WTC11 (cell line): ENCODE data around the gene ATP2B2. TPM values are rescaled to one million over a fixed set of nuclear protein-coding genes. Genes with fewer than 3 reads are reported as not detected.

ENCODE experiments used
- ATAC-seq: fragments of 200-7000 bp; cut with Tn5 transposase; 2 replicates; pipeline ENCODE4 v1.10.0; 2021; ENCODE audit warnings: mild to moderate bottlenecking, moderate library complexity
- CTCF ChIA-PET: fragments of 300-600 bp; sonication (Branson Sonifier 250); formaldehyde crosslinking; loops from one replicate; lab custom pipeline; 2021; ENCODE audit warnings: antibody characterized with exemption; lab: Charles Lee
- POLR2A ChIA-PET: fragments of 350-600 bp; sonication (Branson Sonifier 250); formaldehyde crosslinking; loops from one replicate; lab custom pipeline; 2021; ENCODE audit warnings: antibody characterized with exemption; lab: Charles Lee
- DNase-seq: peaks from one replicate; pipeline ENCODE4 v3.0.0; 2021; ENCODE audit warnings: low spot score
- H3K27ac Mint-ChIP-seq: 2 replicates; pipeline ENCODE4 v1.8.0; 2021; ENCODE audit warnings: mixed read lengths
- H3K27me3 Mint-ChIP-seq: 2 replicates; pipeline ENCODE4 v1.8.0; 2021; ENCODE audit warnings: low read depth, mild to moderate bottlenecking, moderate library complexity, mixed read lengths
- H3K36me3 Mint-ChIP-seq: 2 replicates; pipeline ENCODE4 v1.8.0; 2021; ENCODE audit warnings: mixed read lengths
- H3K4me1 Mint-ChIP-seq: 2 replicates; pipeline ENCODE4 v1.8.0; 2022; ENCODE audit warnings: mixed read lengths
- H3K4me3 Mint-ChIP-seq: 2 replicates; pipeline ENCODE4 v1.8.0; 2021; ENCODE audit warnings: mild to moderate bottlenecking, moderate library complexity, mixed read lengths
- H3K9me3 Mint-ChIP-seq: 2 replicates; pipeline ENCODE4 v1.8.0; 2021; ENCODE audit warnings: mixed read lengths
- CREM ChIP-seq: sonication (generic); formaldehyde crosslinking; IDR thresholded peaks from 2 replicates; pipeline ENCODE4 v1.8.1; 2022; ENCODE audit warnings: mild to moderate bottlenecking, missing genetic modification reagents, moderate library complexity
- E2F4 ChIP-seq: sonication (generic); formaldehyde crosslinking; IDR thresholded peaks from 2 replicates; pipeline ENCODE4 v1.8.1; 2022; ENCODE audit warnings: low read depth, mild to moderate bottlenecking, moderate library complexity, missing genetic modification reagents, borderline replicate concordance
- ELF4 ChIP-seq: sonication (generic); formaldehyde crosslinking; IDR thresholded peaks from 2 replicates; pipeline ENCODE4 v1.8.1; 2022; ENCODE audit warnings: low read depth, mild to moderate bottlenecking, moderate library complexity, missing genetic modification reagents
- GTF2I ChIP-seq: fragments of 250-450 bp; sonication (Bioruptor Pico); conservative IDR thresholded peaks from 2 replicates; pipeline ENCODE4 v1.4.0; 2021; ENCODE audit warnings: mild to moderate bottlenecking
- KAT7 ChIP-seq: sonication (generic); formaldehyde crosslinking; IDR thresholded peaks from 2 replicates; pipeline ENCODE4 v1.8.1; 2023; ENCODE audit warnings: missing genetic modification reagents, mild to moderate bottlenecking, borderline replicate concordance
- MLX ChIP-seq: sonication (generic); formaldehyde crosslinking; IDR thresholded peaks from 2 replicates; pipeline ENCODE4 v1.8.1; 2023; ENCODE audit warnings: mild to moderate bottlenecking, missing genetic modification reagents, moderate library complexity
- NFATC4 ChIP-seq: fragments of 250-450 bp; sonication (Bioruptor Pico); IDR thresholded peaks from 2 replicates; pipeline ENCODE4 v1.9.0; 2021; ENCODE audit warnings: mild to moderate bottlenecking
- NR2C2 ChIP-seq: sonication (generic); formaldehyde crosslinking; IDR thresholded peaks from 2 replicates; pipeline ENCODE4 v1.8.0; 2022; ENCODE audit warnings: mild to moderate bottlenecking, missing genetic modification reagents
- PREB ChIP-seq: sonication (generic); formaldehyde crosslinking; IDR thresholded peaks from 2 replicates; pipeline ENCODE4 v1.8.1; 2022; ENCODE audit warnings: mild to moderate bottlenecking, missing genetic modification reagents, moderate library complexity, borderline replicate concordance
- SMAD3 ChIP-seq: sonication (generic); formaldehyde crosslinking; IDR thresholded peaks from 2 replicates; pipeline ENCODE4 v1.8.0; 2022; ENCODE audit warnings: missing genetic modification reagents, mild to moderate bottlenecking, borderline replicate concordance
- STAT6 ChIP-seq: sonication (generic); formaldehyde crosslinking; conservative IDR thresholded peaks from 2 replicates; pipeline ENCODE4 v1.8.1; 2023; ENCODE audit warnings: mild to moderate bottlenecking, low read depth, missing genetic modification reagents, moderate library complexity
- TEAD4 ChIP-seq: sonication (generic); formaldehyde crosslinking; IDR thresholded peaks from 2 replicates; pipeline ENCODE4 v1.8.0; 2022; ENCODE audit warnings: mild to moderate bottlenecking, missing genetic modification reagents
- ZBTB21 ChIP-seq: sonication (generic); formaldehyde crosslinking; IDR thresholded peaks from 2 replicates; pipeline ENCODE4 v1.8.1; 2023; ENCODE audit warnings: mild to moderate bottlenecking, missing genetic modification reagents, borderline replicate concordance
- ZMAT4 ChIP-seq: fragments of 250-450 bp; sonication (Bioruptor Pico); IDR thresholded peaks from 2 replicates; pipeline ENCODE4 v1.9.0; 2021; ENCODE audit warnings: mild to moderate bottlenecking
- ZNF138 ChIP-seq: sonication (generic); formaldehyde crosslinking; conservative IDR thresholded peaks from 2 replicates; pipeline ENCODE4 v1.8.1; 2022; ENCODE audit warnings: mild to moderate bottlenecking, moderate library complexity, missing genetic modification reagents
- ZNF263 ChIP-seq: sonication (generic); formaldehyde crosslinking; IDR thresholded peaks from 2 replicates; pipeline ENCODE4 v1.8.1; 2022; ENCODE audit warnings: low read depth, mild to moderate bottlenecking, moderate library complexity, missing genetic modification reagents
- ZNF317 ChIP-seq: sonication (generic); formaldehyde crosslinking; IDR thresholded peaks from 2 replicates; pipeline ENCODE4 v1.8.1; 2023; ENCODE audit warnings: low read depth, mild to moderate bottlenecking, moderate library complexity, missing genetic modification reagents, borderline replicate concordance
- ZNF532 ChIP-seq: fragments of 250-450 bp; sonication (Bioruptor Pico); IDR thresholded peaks from 2 replicates; pipeline ENCODE4 v1.9.0; 2021; ENCODE audit warnings: mild to moderate bottlenecking, borderline replicate concordance
- ZSCAN18 ChIP-seq: fragments of 250-450 bp; sonication (Bioruptor Pico); IDR thresholded peaks from 2 replicates; pipeline ENCODE4 v2.1.2; 2022; ENCODE audit warnings: mild to moderate bottlenecking, moderate library complexity
- total RNA-seq: library from RNA; stranded (reverse); gene quantifications from 3 replicates; pipeline ENCODE4 v1.2.3, GENCODE V29; 2021

Gene ATP2B2
- total RNA-seq, 1 experiment from 2014 or later = 0.48 TPM

GRCh38 chr3:10475983-10476382, 29.4 kb downstream of the ATP2B2 start:
- no peak for DNase-seq
- CTCF ChIA-PET = no interaction called here
- Mint-ChIP-seq H3K9me3 (peaks cover 17% of the 10 kb centered on the region), H3K27ac (no peak overlapping the region), H3K4me3 (no peak overlapping the region), H3K36me3 (no peaks in the 10 kb centered on the region), H3K27me3 (peaks cover 5% of the 10 kb centered on the region), H3K4me1 (peaks cover 4% of the 10 kb centered on the region; the same call in 1 of the 2 replicates)
- ATAC-seq = no peak
- POLR2A ChIA-PET = no interaction called here
- TF ChIP-seq NR2C2 (no peak), ELF4 (no peak), MLX (CRISPR knock-in tag) (no peak), SMAD3 (no peak)

- H3K27ac Mint-ChIP-seq = no peak overlapping the region
- peaks cover 14% of the 10 kb centered on the region for H3K4me1 Mint-ChIP-seq
- DNase-seq = no peak
- ATAC-seq = no peak
- peaks cover 5% of the 10 kb centered on the region for H3K27me3 Mint-ChIP-seq
- no peaks in the 10 kb centered on the region for H3K36me3 Mint-ChIP-seq
- POLR2A ChIA-PET = no interaction called here
- peaks cover 17% of the 10 kb centered on the region for H3K9me3 Mint-ChIP-seq
- CTCF ChIA-PET = interaction anchor here (0.8 to 1.7 kb wide), 4 partner anchors 10 to 131 kb away, joined by 3 to 4 read pairs (median 4); no protein-coding TSS in a partner anchor
- no peak overlapping the region for H3K4me3 Mint-ChIP-seq
- no peak for TF ChIP-seq ZNF263 (CRISPR knock-in tag)
- no peak for TF ChIP-seq ZMAT4 (CRISPR knock-in tag)
- no peak for TF ChIP-seq ZNF317 (CRISPR knock-in tag)
- no peak for TF ChIP-seq CREM (CRISPR knock-in tag)
- no peak for TF ChIP-seq PREB
- no peak for TF ChIP-seq ZNF138 (CRISPR knock-in tag)
- TF ChIP-seq GTF2I = no peak
- no peak for TF ChIP-seq ZSCAN18 (CRISPR knock-in tag)
- TF ChIP-seq ZBTB21 (CRISPR knock-in tag) = no peak
Measured at GRCh38 chr3:10474847-10475246, 30.5 kb downstream of the ATP2B2 start.

GRCh38 chr3:10474275-10474646, 31.1 kb downstream of the ATP2B2 start:
- H3K36me3 Mint-ChIP-seq = no peaks in the 10 kb centered on the region
- ATAC-seq = no peak
- H3K4me1 Mint-ChIP-seq = peaks cover 16% of the 10 kb centered on the region
- no peak for DNase-seq
- H3K4me3 Mint-ChIP-seq = no peak overlapping the region
- ChIA-PET CTCF (interaction anchor here (0.5 to 1.7 kb wide), 10 partner anchors 10 to 264 kb away, joined by 3 to 4 read pairs (median 3); no protein-coding TSS in a partner anchor), POLR2A (no interaction called here)
- peaks cover 15% of the 10 kb centered on the region for H3K9me3 Mint-ChIP-seq
- no peak overlapping the region for H3K27ac Mint-ChIP-seq
- peaks cover 5% of the 10 kb centered on the region for H3K27me3 Mint-ChIP-seq
- TF ChIP-seq E2F4 (no peak), NFATC4 (CRISPR knock-in tag) (no peak), STAT6 (no peak), KAT7 (no peak), PREB (no peak), ZNF317 (CRISPR knock-in tag) (no peak), TEAD4 (no peak), GTF2I (no peak), ZNF532 (no peak)
